PC-9 (cell line): ENCODE measurements around the gene STPG3.

Source experiments
- CTCF ChIP-seq: fragments of 200-600 bp; sonication (generic); conservative IDR thresholded peaks from 2 replicates; pipeline ENCODE4 v1.6.1; 2017; ENCODE audit warnings: mixed run types, antibody characterized with exemption, mild to moderate bottlenecking, moderate library complexity
- EZH2 ChIP-seq: fragments of 200-600 bp; sonication (generic); IDR thresholded peaks from 2 replicates; pipeline ENCODE4 v1.8.0; 2017; ENCODE audit warnings: antibody characterized with exemption, low read depth

GRCh38 chr9:137204731-137205125 lies 46.4 kb upstream of the STPG3 start:
- TF ChIP-seq CTCF (no peak), EZH2 (no peak)
